ENCODE measurements around the gene GNAI2.

The GNAI2 gene

GRCh38 chr3:50297896-50298725, 62.1 kb downstream of the GNAI2 start:
- DNase-seq (ENCODE audit: low spot score): no peak

GRCh38 chr3:50298836-50299637, 63.0 kb downstream of the GNAI2 start, which contains the start of the genes HYAL3 and NAA80:
Gene HYAL3, minus strand, starts transcription at chr3:50299405. Its CDS starts 3,803 bp downstream, at chr3:50295602.
Gene NAA80, minus strand, starts transcription at chr3:50299405. Its CDS starts 1,942 bp downstream, at chr3:50297463.
- peak; percentile 100 for DNase-seq (ENCODE audit: low spot score)

- DNase-seq (ENCODE audit: low spot score): no peak
These were observed 63.6 kb downstream of the GNAI2 start for GRCh38 chr3:50299638-50299928.

- peak; percentile 85 for DNase-seq (ENCODE audit: low spot score)
These were observed 64.1 kb downstream of the GNAI2 start for GRCh38 chr3:50299929-50300680.

- no peak for DNase-seq (ENCODE audit: low spot score)
These were observed 64.8 kb downstream of the GNAI2 start for GRCh38 chr3:50300681-50301254.

- DNase-seq (ENCODE audit: low spot score): no peak
These were observed 66.3 kb downstream of the GNAI2 start for GRCh38 chr3:50302095-50303012.

- peak; percentile 13 for DNase-seq (ENCODE audit: low spot score)
These were observed 67.2 kb downstream of the GNAI2 start, which contains the start of gene HYAL1 for GRCh38 chr3:50303013-50303815. Gene HYAL1, minus strand, starts transcription at chr3:50303574. Its CDS starts 618 bp downstream, at chr3:50302956.

- DNase-seq (ENCODE audit: low spot score): no peak
These were observed 68.6 kb downstream of the GNAI2 start for GRCh38 chr3:50304601-50305000.

Data from Ammon's horn (tissue), 1 donor.